ENCODE data around the gene RGS6.

DNA sequence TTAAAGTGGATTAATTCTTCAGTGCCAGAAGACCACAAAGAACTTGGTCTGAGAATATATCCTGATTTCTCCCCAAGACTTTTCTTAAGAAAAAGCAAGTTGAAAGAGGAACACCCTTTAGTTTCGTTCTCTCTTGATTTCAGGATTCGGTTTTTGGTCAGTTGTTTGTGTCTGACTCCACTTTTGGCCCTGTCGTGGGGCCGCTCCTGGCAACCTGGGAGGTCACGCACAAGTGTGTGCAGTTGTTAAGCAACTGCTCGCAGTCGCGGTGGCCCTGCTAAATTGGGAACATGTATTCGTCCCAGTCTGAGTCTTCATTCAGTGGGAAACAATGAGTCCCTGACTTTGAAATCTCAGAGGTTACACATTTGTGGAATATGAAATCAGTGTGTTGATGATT lies 68.7 kb downstream of the RGS6 start:
- TF ChIP-seq POLR2A (IDR thresholded peaks at IDR 0.05; ENCODE audit: low read depth, low read length) (no peak), TAF1 (IDR thresholded peaks at IDR 0.05; ENCODE audit: low read depth, low read length) (no peak), POLR2AphosphoS5 (IDR thresholded peaks at IDR 0.05; ENCODE audit: low read depth, low read length) (no peak)
